Measurements from ENCODE around the gene HS6ST1. TPM values are rescaled to one million over a fixed set of nuclear protein-coding genes. Genes with fewer than 3 reads are reported as not detected.
A peak's percentile ranks its signal among the peaks of the same experiment; 100 is the strongest.
"Not testable (repeated sequence)": the region's sequence is repeated elsewhere in the genome, so short reads cannot be mapped to it uniquely, and the experiment has no call there.

Gene HS6ST1
- total RNA-seq, 1 experiment from 2014 or later: 33.7 TPM

- DNase-seq (ENCODE audit: low spot score): peak; percentile 72
These were observed 3.4 kb upstream of the HS6ST1 start for GRCh38 chr2:128321784-128322714.

- DNase-seq (ENCODE audit: low spot score): no peak
These were observed 2.5 kb upstream of the HS6ST1 start for GRCh38 chr2:128320906-128321771.

- no peak for DNase-seq (ENCODE audit: low spot score)
These were observed 1.7 kb upstream of the HS6ST1 start for GRCh38 chr2:128320192-128320905.

- no peak for DNase-seq (ENCODE audit: low spot score)
These were observed 1.0 kb upstream of the HS6ST1 start for GRCh38 chr2:128319631-128320191.

- not testable (repeated sequence) for DNase-seq (ENCODE audit: low spot score)
These were observed 423 bp downstream of the HS6ST1 start for GRCh38 chr2:128318245-128318644.

GRCh38 chr2:128317899-128318225 lies 806 bp downstream of the HS6ST1 start:
- not testable (repeated sequence) for DNase-seq (ENCODE audit: low spot score)

- no peak for DNase-seq (ENCODE audit: low spot score)
These were observed 1.3 kb downstream of the HS6ST1 start for GRCh38 chr2:128317181-128317898.

- no peak for DNase-seq (ENCODE audit: low spot score)
These were observed 1.9 kb downstream of the HS6ST1 start for GRCh38 chr2:128316777-128317180.

- no peak for DNase-seq (ENCODE audit: low spot score)
These were observed 2.6 kb downstream of the HS6ST1 start for GRCh38 chr2:128315829-128316776.

- no peak for DNase-seq (ENCODE audit: low spot score)
These were observed 3.4 kb downstream of the HS6ST1 start for GRCh38 chr2:128315122-128315828.

GRCh38 chr2:128314348-128315121 lies 4.1 kb downstream of the HS6ST1 start:
- no peak for DNase-seq (ENCODE audit: low spot score)

- DNase-seq (ENCODE audit: low spot score): no peak
These were observed 4.7 kb downstream of the HS6ST1 start for GRCh38 chr2:128313931-128314347.

GRCh38 chr2:128313091-128313836 lies 5.4 kb downstream of the HS6ST1 start:
- peak; percentile 18 for DNase-seq (ENCODE audit: low spot score)

GRCh38 chr2:128312411-128312810 lies 6.3 kb downstream of the HS6ST1 start:
- DNase-seq (ENCODE audit: low spot score): no peak

GRCh38 chr2:128311755-128312341 lies 6.8 kb downstream of the HS6ST1 start:
- no peak for DNase-seq (ENCODE audit: low spot score)

GRCh38 chr2:128311216-128311754 lies 7.4 kb downstream of the HS6ST1 start:
- no peak for DNase-seq (ENCODE audit: low spot score)

- DNase-seq (ENCODE audit: low spot score): no peak
These were observed 7.9 kb downstream of the HS6ST1 start for GRCh38 chr2:128310761-128311160.

Measured in A172 (cell line).